Measurements from ENCODE around the gene DNAJC18.

DNAJC18 gene

GRCh38 chr5:139369181-139369580, 70.1 kb downstream of the DNAJC18 start:
- no peak for DNase-seq (ENCODE audit: low read depth in 3 of 3)

- DNase-seq (ENCODE audit: low read depth in 3 of 3) = no peak
Observed at GRCh38 chr5:139368613-139369012, 70.7 kb downstream of the DNAJC18 start.

- no peak for DNase-seq (ENCODE audit: low read depth in 3 of 3)
Observed at GRCh38 chr5:139364466-139364865, 74.9 kb downstream of the DNAJC18 start.

- no peak for DNase-seq (ENCODE audit: low read depth in 3 of 3)
Observed at GRCh38 chr5:139363937-139364336, 75.4 kb downstream of the DNAJC18 start.

- no peak for DNase-seq (ENCODE audit: low read depth in 3 of 3)
Observed at GRCh38 chr5:139361835-139362429, 77.4 kb downstream of the DNAJC18 start.

GRCh38 chr5:139360384-139360783, 78.9 kb downstream of the DNAJC18 start:
- DNase-seq (ENCODE audit: low read depth in 3 of 3) = no peak
